ENCODE results near the gene C1S.
A peak's percentile ranks its signal among the peaks of the same experiment; 100 is the strongest.

Gene C1S

GRCh38 chr12:7075939-7076338 lies 15.4 kb downstream of the C1S start:
- DNase-seq = no peak

- no peak for DNase-seq
These were observed 16.0 kb downstream of the C1S start for GRCh38 chr12:7076493-7076892.

- no peak for DNase-seq
These were observed 17.6 kb downstream of the C1S start for GRCh38 chr12:7078163-7078562.

GRCh38 chr12:7079826-7080125 lies 19.3 kb downstream of the C1S start:
- DNase-seq = no peak

GRCh38 chr12:7081037-7081436 lies 20.5 kb downstream of the C1S start:
- no peak for DNase-seq

GRCh38 chr12:7083125-7083524 lies 22.6 kb downstream of the C1S start:
- DNase-seq = no peak

GRCh38 chr12:7089196-7089871 lies 28.8 kb downstream of the C1S start:
- DNase-seq = no peak

- no peak for DNase-seq
These were observed 29.9 kb downstream of the C1S start for GRCh38 chr12:7090222-7090998.

GRCh38 chr12:7091171-7091570 lies 30.7 kb downstream of the C1S start:
- DNase-seq = no peak

- DNase-seq = no peak
These were observed 31.2 kb downstream of the C1S start for GRCh38 chr12:7091660-7092228.

- peak; percentile 73 for DNase-seq
These were observed 31.9 kb downstream of the C1S start, which contains the start of gene C1R for GRCh38 chr12:7092229-7092985. TSS of gene C1R (minus strand) at chr12:7092445. CDS start at chr12:7092388, 57 bp downstream.

GRCh38 chr12:7092986-7093460 lies 32.5 kb downstream of the C1S start:
- DNase-seq = no peak

GRCh38 chr12:7093486-7093885 lies 33.0 kb downstream of the C1S start:
- DNase-seq = no peak

- DNase-seq = no peak
These were observed 33.4 kb downstream of the C1S start for GRCh38 chr12:7093892-7094291.

- no peak for DNase-seq
These were observed 35.8 kb downstream of the C1S start for GRCh38 chr12:7096006-7096932.

- DNase-seq = peak; percentile 39
These were observed 36.5 kb downstream of the C1S start for GRCh38 chr12:7096979-7097378.

GRCh38 chr12:7099290-7099996 lies 38.9 kb downstream of the C1S start:
- DNase-seq = no peak

- no peak for DNase-seq
These were observed 39.7 kb downstream of the C1S start for GRCh38 chr12:7100239-7100638.

- DNase-seq = no peak
These were observed 40.7 kb downstream of the C1S start for GRCh38 chr12:7101047-7101693.

- DNase-seq = no peak
These were observed 41.2 kb downstream of the C1S start for GRCh38 chr12:7101694-7102131.
